GM18526 (cell line): Measurements from ENCODE around the gene IGLL5.

Source experiments
- POLR2A ChIP-seq: IDR thresholded peaks from 3 replicates; pipeline ENCODE4 v1.6.1; 2011; ENCODE audit not compliant: insufficient read length; ENCODE audit errors: extremely low read depth

IGLL5 gene

DNA sequence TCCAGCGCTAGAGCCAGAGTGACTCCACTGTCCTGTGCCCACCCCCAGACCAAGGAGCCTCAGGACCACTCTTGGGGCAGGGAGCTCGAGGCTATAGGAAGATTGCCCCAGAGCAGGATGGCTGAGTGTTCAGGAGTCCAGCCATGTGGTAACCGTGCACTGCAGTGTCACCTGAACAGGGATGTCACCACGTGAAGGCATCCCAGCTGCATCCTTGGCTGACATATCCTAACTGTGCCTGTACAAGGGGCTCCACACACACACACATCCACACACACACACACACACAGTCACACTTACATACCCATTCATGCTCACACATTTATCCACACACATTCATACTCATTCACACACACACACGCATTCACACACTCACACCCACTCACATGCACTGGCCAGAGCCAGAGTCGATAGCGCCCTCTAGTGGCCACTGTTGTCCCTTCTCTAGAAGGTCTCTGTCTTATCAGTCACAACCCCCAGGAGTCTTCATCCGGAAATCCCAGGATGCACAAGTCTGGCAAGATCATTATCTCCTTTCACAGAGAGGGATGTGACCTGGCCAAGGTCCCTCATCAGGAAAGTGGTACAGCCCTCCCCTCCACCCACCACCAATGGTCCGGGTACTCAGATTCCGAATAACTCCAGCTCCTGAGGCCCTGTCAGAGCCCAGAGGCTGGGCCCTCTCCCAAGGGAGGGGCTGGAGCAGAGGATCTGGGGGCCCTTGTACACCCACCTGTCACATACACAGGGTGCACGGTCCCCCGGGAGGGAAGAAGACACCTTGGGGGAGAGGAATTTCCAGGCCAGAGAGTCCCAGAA lies 55.1 kb downstream of the IGLL5 start:
- TF ChIP-seq POLR2A, result no peak

DNA sequence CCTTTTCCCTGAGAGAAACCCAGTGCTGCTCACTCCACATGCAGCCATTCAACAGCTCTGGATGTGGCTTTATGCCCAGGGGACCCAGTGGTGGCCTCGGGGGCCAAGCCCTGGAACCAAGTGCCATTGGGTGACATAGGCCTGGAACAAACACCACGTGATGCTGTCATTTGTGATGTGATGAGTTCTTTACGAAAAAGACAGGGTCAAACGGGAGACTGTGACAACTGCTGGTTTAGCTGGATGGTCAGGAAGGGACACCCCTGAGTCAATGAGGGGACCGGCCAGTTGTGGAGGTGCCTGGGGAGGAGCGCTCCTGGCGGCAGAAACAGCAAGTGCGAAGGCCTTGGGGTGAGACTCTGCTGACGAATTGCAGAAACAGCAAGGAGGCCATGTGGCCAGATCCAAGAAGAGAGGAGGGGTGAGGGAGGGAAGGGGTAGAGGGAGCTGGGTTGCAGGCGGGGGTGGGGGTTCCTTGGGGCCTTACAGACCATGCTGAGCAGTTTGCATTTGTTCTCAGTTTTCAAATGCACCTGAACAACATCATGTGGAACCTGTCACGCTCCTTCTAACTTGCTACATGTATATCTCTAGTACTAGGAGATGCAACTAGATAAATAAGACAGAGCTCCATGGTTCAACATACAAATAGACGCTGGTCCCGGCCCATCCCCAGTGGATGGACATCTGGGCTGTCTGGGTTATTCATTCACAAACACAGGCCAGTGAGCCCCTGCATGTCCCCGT lies 56.1 kb downstream of the IGLL5 start:
- peak; percentile 6 for TF ChIP-seq POLR2A

DNA sequence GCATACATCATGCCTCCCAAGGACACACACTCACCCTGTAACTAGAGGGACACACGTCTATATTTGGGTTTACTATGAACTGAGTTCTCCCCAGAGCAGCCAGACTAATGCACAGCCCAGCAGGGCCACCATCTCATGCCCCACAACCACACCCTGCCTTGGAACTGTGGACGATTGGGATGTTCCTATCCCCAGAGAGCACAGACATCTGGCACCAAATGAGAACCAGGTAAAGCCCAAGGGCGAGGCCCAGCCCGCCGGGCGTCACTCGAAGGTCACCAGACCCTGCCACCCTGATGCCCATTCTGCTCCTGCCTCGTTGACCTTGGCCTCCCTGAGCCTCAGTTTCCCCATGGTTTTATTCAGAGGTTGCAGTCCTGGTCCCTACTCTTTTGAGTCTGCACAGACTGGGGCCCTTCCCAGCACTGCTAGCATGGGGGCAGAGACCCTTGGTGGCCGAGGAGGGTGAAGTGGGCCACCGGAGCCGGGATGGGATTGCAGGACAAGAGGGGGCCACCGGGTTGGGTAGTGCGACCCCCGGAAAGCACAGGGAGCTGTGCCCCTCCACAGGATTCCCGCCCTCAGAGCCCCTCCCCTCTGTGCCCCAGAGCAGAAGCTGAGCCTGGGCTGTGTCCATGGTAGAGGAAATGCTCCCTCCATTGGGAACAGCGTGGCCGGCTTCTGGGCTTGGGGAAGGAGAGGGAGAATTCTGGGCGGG lies 56.8 kb downstream of the IGLL5 start:
- peak; percentile 1 for TF ChIP-seq POLR2A

DNA sequence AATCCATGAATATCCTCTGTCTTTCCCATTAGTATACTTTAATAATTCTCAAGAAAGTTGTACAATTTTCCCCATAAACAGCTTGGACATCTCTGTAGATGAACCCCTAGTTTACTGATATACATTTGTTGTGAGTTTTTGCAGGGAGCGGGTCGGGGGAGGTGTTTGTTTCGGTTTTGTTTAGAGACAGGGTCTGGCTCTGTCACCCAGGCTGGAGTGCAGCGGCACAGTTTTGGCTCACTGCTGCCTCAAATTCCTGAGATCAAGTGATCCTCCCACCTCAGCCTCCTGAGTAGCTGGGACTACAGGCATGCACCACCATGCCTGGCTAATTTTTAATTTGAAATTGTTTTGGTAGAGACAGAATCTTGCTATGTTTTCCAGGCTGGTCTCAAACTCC lies 57.6 kb downstream of the IGLL5 start:
- TF ChIP-seq POLR2A, result no peak
